GM18517 (cell line): ENCODE measurements around the gene RAB14.

Experiments
- ATAC-seq: cut with Tn5 transposase; IDR thresholded peaks from one replicate; pipeline ENCODE4 v1.9.1; 2021; ENCODE audit warnings: mild to moderate bottlenecking, moderate library complexity; ENCODE audit not compliant: unreplicated experiment

RAB14 gene

DNA sequence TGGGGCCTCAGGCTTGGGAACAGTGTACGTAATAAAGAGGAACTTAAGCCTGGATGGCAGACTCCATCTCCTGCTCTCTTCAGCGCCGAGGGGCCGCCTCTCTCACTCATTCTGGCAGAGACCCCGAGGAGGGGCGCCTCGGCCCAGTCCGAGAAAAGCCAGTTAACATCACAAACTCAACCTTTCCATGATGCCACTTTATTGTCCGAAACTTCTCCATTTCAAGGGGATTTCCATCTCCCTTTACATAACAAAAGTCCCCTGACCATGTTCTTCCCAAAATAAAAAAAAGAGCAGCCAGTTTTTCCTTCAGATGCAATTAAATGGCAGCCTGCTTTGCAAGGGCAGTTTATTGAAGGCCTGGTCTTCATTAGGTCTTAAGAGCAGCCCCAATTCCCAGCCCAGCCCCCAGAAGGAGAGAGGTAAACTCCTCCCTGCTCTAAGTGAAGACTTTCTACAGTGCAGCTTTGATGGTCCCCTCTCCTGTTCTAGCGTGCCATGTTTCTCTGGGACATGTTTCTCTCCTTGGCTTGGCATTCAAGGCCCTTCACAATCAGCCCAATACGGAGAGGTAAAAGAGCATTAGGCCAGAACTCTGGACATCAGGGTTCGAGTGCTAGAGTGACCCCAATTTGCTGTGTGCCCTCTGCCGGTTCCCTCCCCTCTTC is 19.5 kb upstream of the RAB14 start:
- no peak for ATAC-seq

GRCh38 chr9:121219530-121219929 is 17.9 kb upstream of the RAB14 start:
- no peak for ATAC-seq

DNA sequence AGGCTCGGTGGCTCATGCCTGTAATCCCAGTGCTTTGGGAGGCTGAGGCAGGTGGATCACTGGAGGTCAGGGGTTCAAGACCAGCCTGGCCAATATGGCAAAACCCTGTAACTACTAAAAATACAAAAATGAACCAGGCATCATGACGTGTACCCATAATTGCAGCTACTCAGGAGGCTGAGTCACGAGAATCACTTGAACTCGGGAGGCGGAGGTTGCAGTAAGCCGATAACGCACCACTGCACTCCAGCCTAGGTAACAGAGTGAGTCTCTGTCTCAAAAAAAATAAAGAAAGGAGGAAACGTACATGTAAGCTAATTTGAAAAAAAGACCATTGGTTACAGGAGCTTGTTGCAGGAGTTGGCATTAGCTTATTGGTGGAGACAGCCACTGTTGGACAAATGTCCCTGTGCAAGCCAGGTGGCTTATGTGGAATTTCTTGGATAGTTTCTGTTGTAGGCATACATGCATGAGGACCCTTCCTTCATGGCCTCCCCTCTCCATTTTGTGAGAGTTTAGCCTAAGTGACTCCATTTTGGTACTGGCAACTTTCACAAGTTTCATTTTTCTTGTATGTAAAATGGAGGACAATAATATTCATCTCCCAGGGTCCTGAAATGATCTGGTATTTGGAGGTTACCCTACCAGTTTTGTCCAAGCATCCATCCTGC is 16.8 kb upstream of the RAB14 start:
- ATAC-seq, result no peak

DNA sequence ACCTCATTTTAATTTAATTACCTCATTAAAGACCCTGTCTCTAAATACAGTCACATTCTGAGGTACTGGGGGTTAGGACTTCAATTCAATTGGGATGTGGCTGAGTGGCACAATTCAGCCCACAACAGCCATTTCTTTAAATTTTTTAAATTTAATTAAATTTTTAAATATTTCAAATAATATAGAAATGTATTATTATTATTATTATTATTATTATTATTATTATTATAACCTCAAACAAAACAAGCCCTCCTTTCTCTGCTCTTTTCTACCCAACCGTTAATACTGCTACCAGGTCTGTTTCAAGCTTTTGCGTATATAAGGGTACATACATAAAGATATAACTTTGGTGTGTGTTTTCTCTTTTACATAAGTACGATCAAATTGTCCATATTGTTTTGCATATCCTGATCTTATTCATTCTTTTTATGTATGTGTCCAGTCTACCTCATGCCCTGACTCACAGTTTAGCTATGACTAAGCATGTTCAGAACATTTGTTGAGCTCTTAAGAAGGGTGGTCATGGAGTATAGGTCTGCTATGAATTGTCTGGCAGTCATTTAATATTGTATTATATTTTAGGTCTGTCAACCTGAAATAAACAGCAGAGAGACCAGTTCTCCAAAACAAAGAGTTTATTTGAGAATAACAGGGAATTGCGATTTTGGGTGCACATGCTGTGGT is 16.1 kb upstream of the RAB14 start:
- peak; percentile 83 for ATAC-seq

DNA sequence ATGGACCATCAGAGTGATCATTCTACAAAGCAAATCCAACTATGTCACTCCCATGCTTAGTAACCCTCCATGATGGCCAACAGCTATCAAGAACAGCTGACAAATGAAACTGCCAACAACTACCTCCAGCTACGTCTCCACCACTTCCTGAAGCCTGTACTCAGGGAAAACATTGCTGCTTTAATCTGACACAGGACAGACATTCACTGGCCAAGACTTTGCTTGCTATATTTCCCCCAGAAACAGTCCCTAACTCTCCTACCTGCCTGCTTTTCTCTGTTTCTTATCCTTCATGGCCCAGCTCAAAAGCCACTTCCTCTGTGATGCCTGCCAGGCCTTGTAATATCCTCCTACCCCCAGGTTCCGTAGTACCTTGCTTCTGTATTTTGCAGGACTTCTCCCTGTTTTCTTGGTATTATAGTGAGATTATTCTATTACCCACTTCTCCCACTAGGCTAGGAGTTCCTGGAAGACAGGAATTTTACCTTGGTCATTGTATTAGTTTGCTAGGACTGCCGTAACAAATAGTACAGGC is 14.7 kb upstream of the RAB14 start:
- ATAC-seq, result no peak

- ATAC-seq, result no peak
Observed at GRCh38 chr9:121214005-121214404, 12.3 kb upstream of the RAB14 start.

DNA sequence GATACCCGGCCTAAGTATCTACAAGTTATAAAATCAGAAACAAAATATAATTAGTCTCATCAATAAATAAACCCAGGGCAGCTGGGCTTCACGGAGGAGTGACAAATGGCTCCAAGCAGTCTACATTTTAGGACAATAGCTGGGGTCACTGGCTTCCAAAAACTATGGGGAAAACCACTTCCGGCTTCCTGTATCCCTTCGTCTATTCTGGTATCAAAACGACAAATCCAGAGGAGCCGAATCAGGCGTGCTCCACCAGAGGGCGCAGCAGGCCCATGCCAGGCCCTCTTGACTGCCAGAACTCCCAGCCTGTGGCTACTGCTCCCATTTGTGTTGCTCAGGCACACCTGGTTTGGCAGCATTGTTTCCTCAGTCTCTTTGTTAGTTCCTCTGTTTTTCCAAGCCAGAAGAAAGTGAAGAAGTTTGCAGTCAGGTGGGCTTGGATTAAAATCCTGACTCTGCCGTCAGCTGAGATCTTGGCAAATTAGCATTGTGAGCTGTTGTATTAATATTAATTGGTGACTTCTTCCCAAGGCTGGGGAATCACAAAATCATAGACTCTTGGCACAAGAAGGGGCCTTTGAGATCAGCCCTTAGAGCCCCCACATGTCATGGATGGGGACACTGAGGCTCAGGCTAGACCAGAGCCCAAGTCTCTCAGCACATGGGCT is 11.6 kb upstream of the RAB14 start:
- no peak for ATAC-seq

DNA sequence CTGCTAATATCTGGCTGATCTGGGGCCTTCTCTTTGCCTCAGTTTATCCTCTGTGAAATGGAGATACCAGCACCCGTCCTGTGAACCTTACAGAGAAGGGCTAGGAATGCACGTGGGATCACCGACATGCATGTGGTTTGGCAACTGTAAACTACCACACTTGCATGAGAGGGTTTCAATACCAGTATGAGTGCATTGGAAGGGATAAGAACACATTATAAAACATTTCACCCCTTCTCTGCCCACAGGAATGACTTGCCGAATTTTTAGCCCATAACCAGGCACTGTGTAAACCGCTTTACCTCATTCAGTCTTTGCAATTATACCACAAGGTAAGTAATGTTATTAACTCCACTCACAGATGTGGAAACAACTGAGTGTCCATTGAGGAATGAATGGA is 8.9 kb upstream of the RAB14 start:
- no peak for ATAC-seq

- peak; percentile 88 for ATAC-seq
Observed at GRCh38 chr9:121207371-121207940, 5.8 kb upstream of the RAB14 start.

DNA sequence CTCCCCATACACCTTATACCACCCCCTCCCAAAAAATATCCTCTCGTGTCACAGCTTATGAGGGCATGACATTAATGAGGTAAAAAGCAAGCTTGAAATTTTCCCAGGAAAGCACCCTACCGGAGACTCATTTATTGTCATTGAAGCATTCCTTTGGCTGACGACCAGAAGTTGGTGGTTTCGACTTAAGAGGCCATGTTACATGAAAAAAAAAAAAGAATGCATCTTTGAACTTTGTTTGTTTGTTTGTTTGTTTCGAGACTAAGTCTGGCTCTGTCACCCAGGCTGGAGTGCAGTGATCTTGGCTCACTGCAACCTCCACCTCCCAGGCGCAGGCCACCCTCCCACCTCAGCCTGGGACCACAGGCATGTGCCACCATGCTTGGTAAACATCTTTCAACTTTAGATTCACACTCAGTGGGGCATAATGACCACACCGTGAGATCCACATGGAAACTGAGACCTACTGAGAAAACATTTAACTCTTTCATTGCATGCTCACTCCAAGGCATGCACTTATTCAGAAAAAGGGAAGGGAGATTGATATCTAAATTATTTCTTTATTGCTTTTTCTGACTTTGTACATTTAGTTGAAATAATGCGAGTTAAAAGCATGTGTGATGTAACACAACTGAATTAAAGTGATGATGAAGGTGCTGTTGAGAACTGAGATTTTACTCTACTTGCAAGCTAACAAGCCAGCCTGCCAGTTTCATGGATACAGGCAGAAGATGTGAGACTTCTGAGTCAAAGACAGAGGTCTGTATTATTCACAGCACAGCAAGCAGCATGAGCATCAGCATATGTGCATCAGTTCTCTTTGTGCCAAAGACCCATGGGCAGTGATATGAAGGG is 5.1 kb upstream of the RAB14 start:
- ATAC-seq, result peak; percentile 16

- no peak for ATAC-seq
Observed at GRCh38 chr9:121204611-121205010, 2.9 kb upstream of the RAB14 start.

GRCh38 chr9:121204121-121204520 is 2.5 kb upstream of the RAB14 start:
- ATAC-seq, result no peak

- peak; percentile 17 for ATAC-seq
Observed at GRCh38 chr9:121201045-121201737, 478 bp downstream of the RAB14 start.

DNA sequence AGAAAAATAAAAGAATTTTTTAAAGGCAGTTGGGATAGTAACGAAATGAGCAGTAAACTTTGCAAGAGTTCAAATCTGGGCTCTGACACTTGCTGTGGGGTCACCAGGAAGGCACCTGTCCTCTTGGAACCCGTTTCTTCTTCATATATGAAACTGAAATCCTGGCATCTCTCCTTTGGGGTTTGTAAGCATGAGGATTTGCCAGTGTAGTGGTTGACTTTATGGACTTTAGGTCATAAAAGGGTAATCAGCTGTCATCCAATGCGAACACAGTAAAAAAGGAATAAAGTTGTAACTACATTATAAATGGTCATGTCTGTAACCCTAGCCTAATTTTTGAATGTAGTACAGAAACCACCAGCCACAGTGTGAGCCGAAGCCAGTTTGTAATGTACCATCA is 1.3 kb downstream of the RAB14 start:
- ATAC-seq, result no peak

DNA sequence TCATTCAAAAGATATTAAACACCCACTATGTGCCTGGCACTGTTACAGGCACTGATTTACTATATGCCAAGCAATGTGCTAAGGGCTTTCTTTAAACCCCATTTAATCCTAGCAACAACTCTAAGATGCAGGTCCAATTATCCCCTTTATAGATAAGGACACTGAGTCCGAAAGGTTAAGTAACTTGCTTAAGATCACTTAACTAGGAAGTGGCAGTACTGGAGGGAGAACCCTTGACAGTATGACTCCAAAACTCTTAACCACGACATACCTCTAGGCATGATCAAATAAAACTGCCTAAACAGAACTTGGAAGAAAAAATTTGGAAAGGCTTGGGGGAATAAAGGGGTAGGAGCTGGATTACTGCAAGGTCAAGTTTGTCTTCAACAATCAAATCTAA is 1.7 kb downstream of the RAB14 start:
- no peak for ATAC-seq

GRCh38 chr9:121198512-121199042 is 3.1 kb downstream of the RAB14 start:
- no peak for ATAC-seq

- ATAC-seq, result no peak
Observed at GRCh38 chr9:121197132-121197531, 4.5 kb downstream of the RAB14 start.

DNA sequence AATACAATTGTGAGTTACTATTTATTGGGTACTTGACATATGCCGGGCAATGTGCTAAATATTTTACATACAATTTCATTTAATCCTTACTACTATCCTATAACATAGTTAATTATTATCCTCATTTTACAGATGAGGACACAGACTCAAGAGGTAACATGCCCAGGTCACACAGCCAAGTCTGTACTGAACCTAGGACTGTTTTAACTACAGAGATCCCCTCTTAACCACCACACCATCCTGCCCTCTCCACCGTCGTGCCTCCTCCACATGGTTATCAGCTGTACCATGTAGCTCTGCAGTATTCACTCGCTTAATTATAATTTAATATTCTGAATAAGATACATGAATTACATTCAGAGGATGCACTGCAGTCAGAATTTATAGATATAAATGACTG is 5.3 kb downstream of the RAB14 start:
- ATAC-seq, result no peak

GRCh38 chr9:121194730-121195129 is 6.9 kb downstream of the RAB14 start:
- ATAC-seq, result no peak
